Measurements from ENCODE around the gene GTF3C5.
"Not testable (repeated sequence)": the region's sequence is repeated elsewhere in the genome, so short reads cannot be mapped to it uniquely, and the experiment has no call there.

Gene GTF3C5

DNA sequence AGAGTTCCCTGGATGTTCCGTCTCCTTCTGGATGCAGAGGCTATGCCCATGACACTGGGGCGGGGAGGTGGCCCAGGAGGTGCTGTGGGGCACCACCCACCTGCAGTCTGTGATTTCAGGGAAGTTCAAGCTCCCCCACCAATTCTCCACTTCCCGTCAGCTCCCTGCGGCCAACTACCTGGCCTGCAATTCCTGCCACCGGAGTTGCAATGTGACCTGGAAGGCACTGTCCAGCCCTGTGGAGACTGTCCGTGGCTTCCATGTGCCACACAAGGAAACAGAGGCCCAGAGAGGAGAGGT, 35.7 kb upstream of the GTF3C5 start:
- H3K4me3 ChIP-seq (ENCODE audit: low read depth, low read length), result no peak overlapping the region
- no peak for DNase-seq
- H3K36me3 ChIP-seq, result no peaks in the 10 kb centered on the region
- H3K27ac ChIP-seq, result no peak overlapping the region
- H3K27me3 ChIP-seq (ENCODE audit: insufficient read depth, low read depth, severe bottlenecking), result no peaks in the 10 kb centered on the region
- no peaks in the 10 kb centered on the region for H3K9me3 ChIP-seq (ENCODE audit: severe bottlenecking)
- TF ChIP-seq, protein P1, sequence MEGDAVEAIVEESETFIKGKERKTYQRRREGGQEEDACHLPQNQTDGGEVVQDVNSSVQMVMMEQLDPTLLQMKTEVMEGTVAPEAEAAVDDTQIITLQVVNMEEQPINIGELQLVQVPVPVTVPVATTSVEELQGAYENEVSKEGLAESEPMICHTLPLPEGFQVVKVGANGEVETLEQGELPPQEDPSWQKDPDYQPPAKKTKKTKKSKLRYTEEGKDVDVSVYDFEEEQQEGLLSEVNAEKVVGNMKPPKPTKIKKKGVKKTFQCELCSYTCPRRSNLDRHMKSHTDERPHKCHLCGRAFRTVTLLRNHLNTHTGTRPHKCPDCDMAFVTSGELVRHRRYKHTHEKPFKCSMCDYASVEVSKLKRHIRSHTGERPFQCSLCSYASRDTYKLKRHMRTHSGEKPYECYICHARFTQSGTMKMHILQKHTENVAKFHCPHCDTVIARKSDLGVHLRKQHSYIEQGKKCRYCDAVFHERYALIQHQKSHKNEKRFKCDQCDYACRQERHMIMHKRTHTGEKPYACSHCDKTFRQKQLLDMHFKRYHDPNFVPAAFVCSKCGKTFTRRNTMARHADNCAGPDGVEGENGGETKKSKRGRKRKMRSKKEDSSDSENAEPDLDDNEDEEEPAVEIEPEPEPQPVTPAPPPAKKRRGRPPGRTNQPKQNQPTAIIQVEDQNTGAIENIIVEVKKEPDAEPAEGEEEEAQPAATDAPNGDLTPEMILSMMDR (IDR thresholded peaks at IDR 0.05; ENCODE audit: low read depth, low read length), result no peak

DNA sequence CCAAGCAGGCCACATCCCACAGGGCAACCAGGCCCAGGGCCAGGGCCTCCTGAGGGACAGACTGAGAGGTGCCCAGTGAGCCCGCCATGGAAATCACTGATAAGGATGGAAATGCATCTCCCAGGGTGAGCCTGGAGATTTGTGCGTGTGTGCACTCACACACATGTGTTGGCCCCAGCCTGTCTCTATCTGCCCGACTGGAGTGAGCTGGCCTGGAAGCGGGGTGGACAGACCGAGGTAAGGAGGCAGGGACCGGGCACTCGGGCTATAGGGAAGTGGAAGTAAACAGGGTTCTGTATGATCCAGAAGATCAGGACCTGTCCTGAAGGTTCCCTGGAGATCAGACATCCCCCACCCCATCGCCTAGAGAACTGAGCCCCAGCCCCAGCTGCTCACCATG, 34.9 kb upstream of the GTF3C5 start:
- Histone ChIP-seq H3K4me3 (ENCODE audit: low read depth, low read length) (no peak overlapping the region), H3K9me3 (ENCODE audit: severe bottlenecking) (no peaks in the 10 kb centered on the region), H3K36me3 (no peaks in the 10 kb centered on the region), H3K27me3 (ENCODE audit: insufficient read depth, low read depth, severe bottlenecking) (no peaks in the 10 kb centered on the region), H3K27ac (no peak overlapping the region)
- TF ChIP-seq, protein P1 (IDR thresholded peaks at IDR 0.05; ENCODE audit: low read depth, low read length), result no peak
- DNase-seq, result no peak

DNA sequence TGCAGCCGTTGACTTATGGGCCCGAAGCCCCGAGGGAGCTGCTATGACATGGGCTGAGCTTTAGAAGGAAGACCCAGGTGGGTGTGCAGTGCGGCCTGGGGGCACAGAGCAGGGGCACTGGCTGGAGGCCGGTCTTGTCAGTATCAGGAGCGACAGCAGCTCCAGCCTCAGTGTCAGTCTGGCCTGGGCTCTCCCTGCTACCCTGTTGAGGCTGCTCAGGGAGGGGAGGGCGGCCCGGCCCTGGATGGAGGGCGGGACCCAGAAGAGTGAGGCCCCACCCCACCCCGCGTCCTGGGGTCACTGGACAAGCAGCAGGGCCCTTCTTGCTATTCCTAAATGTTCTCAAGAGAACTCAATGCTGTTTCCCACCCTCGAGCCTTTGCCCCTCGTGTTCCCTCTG, 34.3 kb upstream of the GTF3C5 start:
- Histone ChIP-seq H3K27me3 (ENCODE audit: insufficient read depth, low read depth, severe bottlenecking) (no peaks in the 10 kb centered on the region), H3K27ac (no peak overlapping the region), H3K36me3 (no peaks in the 10 kb centered on the region), H3K4me3 (ENCODE audit: low read depth, low read length) (no peak overlapping the region), H3K9me3 (ENCODE audit: severe bottlenecking) (no peaks in the 10 kb centered on the region)
- DNase-seq, result no peak
- TF ChIP-seq, protein P1 (IDR thresholded peaks at IDR 0.05; ENCODE audit: low read depth, low read length), result no peak

DNA sequence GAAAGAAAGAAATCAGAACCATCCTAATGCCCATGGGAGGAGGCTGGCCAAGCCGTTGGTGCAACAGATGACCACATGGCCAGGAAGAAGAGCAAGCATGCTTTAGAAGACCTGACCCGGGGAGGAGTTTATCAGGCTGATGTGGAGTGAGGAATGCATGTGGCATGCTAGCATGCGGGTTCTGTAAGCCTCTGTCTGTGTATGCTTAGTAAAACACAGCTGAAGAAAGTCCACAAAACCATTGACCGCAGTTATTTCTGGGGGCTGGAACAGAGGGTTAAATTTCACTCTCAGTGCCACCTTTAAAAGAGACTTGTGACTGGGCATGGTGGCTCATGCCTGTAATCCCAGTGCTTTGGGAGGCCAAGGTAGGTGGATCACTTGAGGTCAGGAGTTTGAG, 33.2 kb upstream of the GTF3C5 start:
- Histone ChIP-seq H3K36me3 (no peaks in the 10 kb centered on the region), H3K27me3 (ENCODE audit: insufficient read depth, low read depth, severe bottlenecking) (no peaks in the 10 kb centered on the region), H3K9me3 (ENCODE audit: severe bottlenecking) (no peaks in the 10 kb centered on the region), H3K4me3 (ENCODE audit: low read depth, low read length) (no peak overlapping the region), H3K27ac (no peak overlapping the region)
- DNase-seq, result no peak
- TF ChIP-seq, protein P1 (IDR thresholded peaks at IDR 0.05; ENCODE audit: low read depth, low read length), result no peak

DNA sequence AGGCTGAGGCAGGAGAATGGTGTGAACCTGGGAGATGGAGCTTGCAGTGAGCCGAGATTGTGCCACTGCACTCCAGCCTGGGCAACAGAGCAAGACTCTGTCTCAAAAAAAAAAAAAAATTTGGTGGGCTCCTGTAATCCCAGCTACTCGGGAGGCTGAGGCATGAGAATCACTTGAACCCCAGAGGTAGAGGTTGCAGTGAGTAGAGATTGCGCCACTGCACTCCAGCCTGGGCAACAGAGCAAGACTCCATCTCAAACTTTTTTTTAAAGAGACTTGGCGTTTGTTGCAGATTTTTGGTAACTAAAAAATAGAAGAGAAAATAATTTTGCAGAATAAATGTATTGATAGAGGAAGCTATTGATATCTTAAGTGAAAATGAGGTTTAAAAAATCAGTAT, 32.6 kb upstream of the GTF3C5 start:
- H3K36me3 ChIP-seq; H3K27ac ChIP-seq; H3K4me3 ChIP-seq (ENCODE audit: low read depth, low read length); H3K27me3 ChIP-seq (ENCODE audit: insufficient read depth, low read depth, severe bottlenecking); H3K9me3 ChIP-seq (ENCODE audit: severe bottlenecking); DNase-seq: not testable (repeated sequence)

DNA sequence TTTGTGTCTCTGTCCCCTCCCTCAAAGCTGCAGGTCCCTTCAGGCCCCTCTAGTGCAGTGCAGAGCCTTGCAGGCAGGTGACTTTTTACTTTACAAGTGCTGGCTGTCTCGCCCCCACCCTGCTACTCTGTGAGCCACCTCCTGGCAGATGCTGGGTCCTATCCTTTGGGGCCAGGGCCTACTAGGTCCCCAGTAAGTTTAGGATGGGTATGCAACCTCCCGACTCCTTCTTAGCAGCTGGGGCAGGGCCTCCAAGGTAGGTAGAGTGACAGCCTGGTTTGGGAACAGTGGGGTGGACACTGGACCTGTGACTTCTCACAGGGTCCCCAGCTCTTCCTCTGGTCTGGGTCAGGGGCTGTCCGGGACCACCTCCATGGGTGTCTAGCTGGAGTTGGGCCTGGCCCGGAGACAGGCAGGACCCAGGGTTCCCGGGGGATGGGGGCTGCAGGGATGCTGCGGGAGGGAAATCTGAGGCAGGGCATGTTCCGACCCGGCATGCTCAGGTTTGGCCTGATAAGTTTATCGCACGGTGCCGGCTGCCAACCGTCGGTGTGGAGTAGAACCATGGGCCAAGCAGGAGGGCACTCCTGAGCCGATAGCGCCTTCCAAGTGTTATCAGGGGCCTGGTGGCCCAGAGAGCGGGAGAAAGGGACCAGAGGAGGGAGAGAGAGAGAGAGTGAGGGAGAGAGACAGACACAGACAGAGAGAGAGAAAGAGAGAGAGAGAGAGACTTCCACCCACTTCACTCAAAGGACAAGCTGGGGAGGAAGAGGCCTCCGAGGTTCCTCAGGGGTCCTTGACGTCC, 31.8 kb upstream of the GTF3C5 start:
- Histone ChIP-seq H3K27me3 (ENCODE audit: insufficient read depth, low read depth, severe bottlenecking) (no peaks in the 10 kb centered on the region), H3K36me3 (no peaks in the 10 kb centered on the region), H3K4me3 (ENCODE audit: low read depth, low read length) (no peak overlapping the region), H3K9me3 (ENCODE audit: severe bottlenecking) (no peaks in the 10 kb centered on the region), H3K27ac (no peak overlapping the region)
- DNase-seq, result no peak
- TF ChIP-seq, protein P1 (IDR thresholded peaks at IDR 0.05; ENCODE audit: low read depth, low read length), result no peak
